HG03045 (cell line): Measurements from ENCODE around the gene ARVCF.

Experiments
- ATAC-seq: cut with Tn5 transposase; IDR thresholded peaks from one replicate; pipeline ENCODE4 v1.9.1; 2021; ENCODE audit warnings: mild to moderate bottlenecking, moderate library complexity; ENCODE audit not compliant: unreplicated experiment

The ARVCF gene

GRCh38 chr22:20018001-20018400, 1.4 kb upstream of the ARVCF start:
- ATAC-seq, result no peak

GRCh38 chr22:20017622-20017958, 967 bp upstream of the ARVCF start:
- no peak for ATAC-seq

GRCh38 chr22:20015971-20016733, 471 bp downstream of the ARVCF start:
- no peak for ATAC-seq

GRCh38 chr22:20015187-20015625, 1.4 kb downstream of the ARVCF start:
- ATAC-seq, result no peak

GRCh38 chr22:20014526-20015186, 2.0 kb downstream of the ARVCF start:
- ATAC-seq, result no peak

- no peak for ATAC-seq
These were observed 3.2 kb downstream of the ARVCF start for GRCh38 chr22:20013382-20013871.

GRCh38 chr22:20012741-20013331, 3.8 kb downstream of the ARVCF start:
- ATAC-seq, result no peak

- ATAC-seq, result no peak
These were observed 4.5 kb downstream of the ARVCF start for GRCh38 chr22:20011993-20012740.

GRCh38 chr22:20011123-20011992, 5.3 kb downstream of the ARVCF start:
- ATAC-seq, result no peak

- ATAC-seq, result no peak
These were observed 6.1 kb downstream of the ARVCF start for GRCh38 chr22:20010307-20011122.

GRCh38 chr22:20009582-20010306, 6.9 kb downstream of the ARVCF start:
- no peak for ATAC-seq

- ATAC-seq, result no peak
These were observed 7.6 kb downstream of the ARVCF start for GRCh38 chr22:20009018-20009491.

GRCh38 chr22:20008221-20008995, 8.2 kb downstream of the ARVCF start:
- ATAC-seq, result no peak

- no peak for ATAC-seq
These were observed 12.2 kb downstream of the ARVCF start for GRCh38 chr22:20004464-20004863.

- no peak for ATAC-seq
These were observed 13.3 kb downstream of the ARVCF start for GRCh38 chr22:20003304-20003703.

GRCh38 chr22:20002636-20003035, 14.0 kb downstream of the ARVCF start:
- ATAC-seq, result no peak

- ATAC-seq, result no peak
These were observed 14.5 kb downstream of the ARVCF start for GRCh38 chr22:20002128-20002527.

GRCh38 chr22:20001082-20001638, 15.5 kb downstream of the ARVCF start:
- no peak for ATAC-seq
